Activated CD4-positive, alpha-beta T cell treated with anti-CD3 and anti-CD28 coated beads for 24 hours (primary cell): ENCODE data around the gene KCNMA1.
"Not testable (repeated sequence)": the region's sequence is repeated elsewhere in the genome, so short reads cannot be mapped to it uniquely, and the experiment has no call there.

Experiments used
- DNase-seq, 2 donors: peaks; one replicate each; pipeline ENCODE4 v3.0.0-alpha.2; 2020; ENCODE audit warnings: low read depth in 2 of 2

Gene KCNMA1

DNA sequence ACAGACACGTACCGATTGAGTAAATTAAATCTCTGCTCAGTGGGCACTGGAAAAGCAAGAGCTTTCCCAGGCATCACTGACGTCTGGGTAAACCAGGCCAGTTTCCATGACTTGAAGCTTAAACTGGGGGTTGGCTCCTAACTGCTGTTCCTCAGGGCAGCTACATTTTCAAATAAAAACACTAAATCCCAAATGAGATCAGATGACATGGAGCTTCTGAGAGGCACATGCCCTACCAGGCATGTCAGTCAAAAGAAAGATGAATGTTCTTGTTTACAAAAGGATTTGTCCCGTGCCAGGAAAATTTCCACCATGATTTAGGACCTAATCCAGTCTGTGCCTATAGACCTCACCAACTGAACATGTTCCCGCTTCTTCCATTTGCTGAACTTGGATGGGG is 220.2 kb downstream of the KCNMA1 start:
- DNase-seq: no peak

DNA sequence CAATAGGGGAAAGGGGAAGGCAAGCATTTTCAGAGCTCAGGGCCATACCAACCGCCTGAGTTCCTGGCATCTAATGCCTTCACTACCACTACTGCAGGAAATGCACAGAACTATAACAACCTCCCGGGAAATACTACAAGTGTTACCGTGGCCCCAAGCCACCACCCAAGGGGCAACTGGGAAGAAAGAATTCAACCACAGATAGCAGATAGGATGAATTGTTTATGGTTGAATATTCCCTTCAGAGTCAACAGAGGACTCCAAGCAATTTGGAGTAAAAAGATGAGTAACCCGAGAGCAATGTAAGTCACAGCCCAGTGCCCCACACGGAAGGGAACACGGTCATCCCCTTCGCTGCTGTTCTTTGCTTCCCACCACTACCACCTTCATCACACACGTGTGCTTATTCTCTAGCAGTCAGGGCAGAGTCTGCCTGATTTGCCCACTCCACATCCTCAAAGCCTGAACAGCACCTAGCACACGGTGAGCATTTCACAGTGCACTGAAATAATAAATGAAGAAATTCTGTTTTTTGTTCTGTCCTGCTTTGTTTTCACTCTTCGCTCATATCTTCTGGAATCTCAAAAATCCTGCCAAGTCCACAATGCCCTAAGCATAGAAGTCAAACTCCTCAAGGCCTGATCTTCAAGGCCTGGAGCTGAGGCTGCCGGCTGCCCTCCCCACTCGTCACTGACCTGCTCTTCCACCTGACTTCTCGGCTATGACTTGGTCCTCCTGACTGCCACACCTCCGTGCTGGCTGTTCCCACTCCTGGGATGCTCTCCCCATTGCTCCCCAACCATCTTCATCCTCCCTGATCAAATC is 221.1 kb downstream of the KCNMA1 start:
- no peak for DNase-seq

DNA sequence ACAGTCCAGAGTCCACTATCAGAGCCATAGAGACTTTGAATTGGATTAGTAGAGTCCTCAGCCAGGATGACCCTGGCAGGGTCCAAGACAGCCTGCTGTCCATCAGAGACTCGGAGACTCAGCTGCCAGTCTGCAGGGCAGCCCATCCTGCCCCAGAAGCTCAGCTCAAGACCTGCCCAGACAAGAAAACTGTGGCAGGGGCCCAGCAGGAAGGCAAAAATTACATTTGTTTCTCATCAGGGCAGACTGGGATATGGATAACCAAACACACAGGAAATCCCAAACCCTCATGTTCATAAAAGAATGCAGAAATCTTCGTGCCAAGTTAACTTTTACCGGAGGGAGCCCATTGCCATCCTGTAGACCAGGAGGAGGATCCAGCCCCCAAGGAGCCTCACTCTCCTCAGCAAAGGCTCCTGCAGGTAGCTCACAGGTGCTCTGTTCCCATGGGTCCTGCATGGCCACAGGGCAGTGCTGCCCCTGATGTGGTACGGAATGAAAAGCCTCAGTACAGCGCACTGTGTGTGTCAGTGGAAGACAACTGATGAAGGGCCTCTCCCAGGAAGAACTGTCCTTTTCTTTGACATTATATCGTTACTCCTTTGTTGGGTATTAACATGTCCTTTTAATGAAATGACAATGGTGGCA is 222.2 kb downstream of the KCNMA1 start:
- DNase-seq: no peak

DNA sequence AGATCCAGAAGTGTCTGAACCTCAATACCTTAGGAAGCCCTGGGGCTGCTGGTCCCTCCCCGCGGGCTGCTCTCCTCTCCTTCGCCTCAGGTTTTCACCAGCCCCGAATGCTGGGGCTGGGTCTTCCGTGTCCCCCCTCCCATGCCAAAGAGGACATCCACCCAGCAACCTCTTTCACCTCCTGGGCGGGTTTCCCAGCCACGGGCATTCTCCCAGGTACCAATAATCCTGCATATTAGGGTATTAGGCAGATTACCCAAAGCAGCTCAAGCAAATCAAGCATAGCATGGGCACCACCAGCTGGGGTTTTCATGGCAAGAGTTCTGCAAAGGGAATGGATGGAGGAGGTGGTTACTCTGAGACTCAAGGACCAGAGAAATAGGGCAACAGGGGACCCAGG is 224.4 kb downstream of the KCNMA1 start:
- no peak for DNase-seq

DNA sequence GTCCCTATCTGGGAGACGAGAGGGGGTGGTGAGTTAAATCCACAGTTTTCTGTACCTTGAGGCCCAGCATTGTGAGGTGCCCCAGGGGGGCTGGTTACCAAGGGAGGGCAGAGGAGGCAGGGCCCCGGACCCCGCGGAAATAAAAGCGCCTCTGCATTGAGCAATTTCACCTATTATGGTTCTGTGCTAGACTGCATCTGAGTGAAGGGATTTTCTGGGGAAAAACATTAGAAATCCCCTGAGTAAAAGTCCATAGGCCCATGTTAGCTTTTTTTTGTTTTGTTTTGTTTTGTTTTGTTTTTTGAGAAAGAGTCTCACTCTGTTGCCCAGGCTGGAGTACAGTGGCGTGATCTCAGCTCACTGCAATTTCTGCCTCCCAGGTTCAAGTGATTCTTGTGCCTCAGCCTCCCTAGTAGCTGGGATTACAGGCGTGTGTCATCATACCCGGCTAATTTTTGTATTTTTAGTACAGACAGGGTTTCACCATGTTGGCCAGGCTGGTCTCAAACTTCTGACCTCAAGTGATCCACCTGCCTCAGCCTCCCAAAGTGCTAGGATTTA is 225.0 kb downstream of the KCNMA1 start:
- DNase-seq: not testable (repeated sequence)

DNA sequence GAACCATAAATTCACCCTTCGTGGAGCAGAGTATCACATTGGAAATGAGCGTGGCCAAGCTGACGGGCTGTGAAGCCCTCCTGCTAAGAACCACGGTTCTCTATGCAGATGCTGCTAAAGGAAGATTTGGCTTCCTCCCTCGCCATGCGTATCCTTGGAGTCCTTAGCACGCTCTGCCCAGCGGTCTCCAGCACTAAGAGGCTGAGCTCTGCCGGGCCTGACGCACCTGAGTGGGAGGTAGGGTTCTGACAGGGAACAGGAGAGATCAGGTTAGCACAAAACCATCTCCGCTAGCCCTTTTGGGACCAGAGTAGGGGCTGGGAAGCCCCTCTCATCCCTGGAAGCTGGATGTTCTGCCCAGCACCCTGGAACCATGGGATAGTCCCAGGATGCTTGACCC is 225.8 kb downstream of the KCNMA1 start:
- no peak for DNase-seq

DNA sequence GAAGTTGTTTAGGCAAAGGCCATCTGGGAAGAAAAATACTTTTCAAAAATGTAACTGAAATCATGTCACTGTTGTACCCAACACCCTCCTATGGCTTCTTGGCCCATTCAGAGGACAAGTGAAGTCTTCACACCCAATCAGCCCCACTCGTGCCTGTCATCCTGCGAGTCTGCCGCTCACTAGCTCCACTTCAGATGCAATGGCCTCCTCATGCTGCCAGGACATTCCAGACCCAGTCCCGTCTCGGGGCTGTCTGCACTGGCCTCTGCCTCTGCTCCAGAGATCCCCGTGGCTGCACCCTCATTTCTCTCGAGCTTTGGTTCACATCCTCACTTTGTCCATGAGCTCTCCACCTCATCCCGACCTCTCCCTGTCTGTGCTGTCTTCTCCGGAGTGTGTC is 227.1 kb downstream of the KCNMA1 start:
- no peak for DNase-seq

DNA sequence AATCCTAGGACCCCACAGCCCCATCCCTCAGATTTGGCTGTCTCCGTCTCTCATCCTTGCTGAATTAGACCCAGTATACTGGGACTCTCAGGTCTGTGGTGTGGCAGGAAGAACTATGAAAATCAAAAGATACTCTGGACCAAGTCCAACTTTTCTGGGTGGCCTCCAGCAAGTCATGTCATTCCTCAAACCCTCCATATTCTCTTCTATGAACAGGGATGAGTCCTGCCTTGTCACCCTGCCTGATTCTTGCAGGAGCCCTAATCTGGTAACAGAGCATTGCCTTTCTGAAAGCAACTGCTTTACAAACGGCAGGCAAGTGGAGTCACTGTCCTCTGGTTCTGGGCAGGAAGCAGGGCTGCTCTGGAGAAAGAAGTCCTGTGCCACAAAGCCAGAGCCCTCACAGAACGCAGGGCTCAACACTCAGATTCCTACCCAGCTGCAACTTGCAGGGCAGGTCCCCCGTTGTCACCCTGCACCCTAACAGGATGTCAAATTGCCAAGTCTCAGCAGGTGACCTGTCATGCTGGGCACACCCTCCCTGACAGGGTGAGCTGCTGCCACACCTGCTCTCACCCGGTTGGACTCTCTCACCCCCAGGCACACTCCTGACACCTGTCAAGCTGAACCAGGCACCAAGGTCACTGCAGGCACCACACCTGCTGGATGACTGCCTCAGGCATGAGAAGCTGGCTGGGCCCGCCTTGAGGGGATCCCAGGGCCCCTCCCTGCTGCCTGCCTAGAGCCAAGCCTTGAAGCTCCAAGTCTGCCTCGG is 227.7 kb downstream of the KCNMA1 start:
- no peak for DNase-seq

DNA sequence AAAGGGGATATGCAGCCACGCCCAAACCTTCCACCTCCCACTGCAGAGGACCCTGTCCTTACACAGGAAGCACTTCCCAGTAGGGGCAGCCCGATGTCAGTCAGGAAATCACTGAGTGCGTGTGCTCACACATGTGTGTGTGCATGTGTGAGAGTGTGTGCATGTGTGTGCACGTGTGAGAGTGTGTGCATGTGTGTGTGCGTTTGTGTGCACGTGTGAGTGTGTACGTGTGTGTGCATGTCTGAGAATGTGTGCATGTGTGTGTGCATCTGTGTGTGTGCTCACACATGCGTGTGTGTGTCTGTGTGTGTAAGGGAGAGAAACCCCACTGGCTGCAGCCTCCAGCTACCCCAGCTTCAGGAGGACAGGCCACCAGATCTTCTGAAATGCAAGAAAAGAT is 229.3 kb downstream of the KCNMA1 start:
- no peak for DNase-seq

DNA sequence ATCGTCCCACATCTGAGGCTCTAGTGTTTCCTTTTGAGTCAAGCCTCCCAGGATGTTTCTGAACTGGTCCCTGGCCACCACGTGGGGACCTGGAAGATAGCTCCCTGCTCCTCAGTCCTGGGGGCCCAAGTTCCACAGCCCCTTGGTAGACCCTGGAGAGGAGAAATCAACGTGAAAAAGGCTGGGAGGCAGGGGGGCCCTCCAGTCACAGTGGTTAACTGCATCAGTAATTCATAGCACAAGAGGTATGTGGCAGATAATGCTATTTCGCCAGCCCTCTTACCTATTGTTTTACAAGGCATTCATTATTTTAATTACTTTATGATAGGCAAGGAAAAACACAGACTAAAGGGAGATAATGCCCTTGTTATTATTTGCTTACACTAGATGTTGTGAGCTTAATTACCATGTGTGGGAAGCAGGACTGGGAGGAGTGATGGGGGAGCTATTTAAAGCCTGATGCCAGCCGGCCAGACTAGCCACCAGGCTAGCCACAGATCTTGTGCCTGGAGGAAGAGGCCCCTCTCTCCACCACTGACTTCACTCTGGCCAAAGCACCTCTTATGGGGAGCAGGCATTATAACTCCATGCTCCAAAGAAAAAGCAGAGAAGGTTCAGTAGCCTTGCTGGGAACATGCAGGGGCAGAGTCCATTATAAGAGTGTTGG is 230.7 kb downstream of the KCNMA1 start:
- DNase-seq: no peak

DNA sequence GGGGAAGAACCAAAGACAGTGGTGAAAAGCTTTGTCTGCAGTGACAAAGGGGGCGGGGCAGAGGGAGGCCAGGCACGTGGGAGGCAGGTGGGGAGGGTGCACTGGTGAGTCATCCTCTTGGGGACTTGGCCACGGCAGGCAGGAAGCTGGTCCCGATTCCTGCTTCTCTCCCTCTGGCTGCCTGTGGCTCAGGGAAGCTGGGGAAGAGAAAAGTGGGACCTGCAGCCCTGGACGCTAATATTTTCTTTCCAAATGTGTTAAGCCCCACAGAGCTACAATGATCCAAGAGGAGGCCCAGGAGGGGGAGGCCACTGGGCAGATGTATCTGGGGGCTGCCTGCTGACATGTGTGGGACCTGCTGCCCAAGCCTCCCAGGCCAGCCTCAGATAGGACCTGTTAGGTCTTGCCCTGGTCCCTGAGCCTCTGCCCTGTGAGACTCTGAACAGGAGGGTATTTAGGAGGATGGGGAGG is 231.8 kb downstream of the KCNMA1 start:
- no peak for DNase-seq

DNA sequence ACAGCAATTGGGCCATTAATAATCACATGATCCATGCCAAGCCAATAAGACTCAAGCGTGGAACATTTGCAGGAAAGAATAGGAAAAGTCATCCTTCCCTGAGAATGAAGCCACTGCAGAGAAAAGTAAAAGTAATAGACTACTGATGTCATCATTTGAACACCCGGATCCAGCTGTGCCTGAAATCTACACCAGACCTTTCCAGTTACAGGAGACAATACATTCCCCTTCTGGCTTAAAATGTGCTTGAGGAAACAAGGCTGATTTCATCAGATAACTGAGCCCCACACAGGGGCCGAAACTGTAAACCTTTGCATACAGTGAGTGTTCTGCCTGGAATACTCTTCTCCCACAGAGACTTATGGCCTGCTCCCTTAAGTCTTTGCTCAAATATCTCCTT is 232.8 kb downstream of the KCNMA1 start:
- DNase-seq: no peak

DNA sequence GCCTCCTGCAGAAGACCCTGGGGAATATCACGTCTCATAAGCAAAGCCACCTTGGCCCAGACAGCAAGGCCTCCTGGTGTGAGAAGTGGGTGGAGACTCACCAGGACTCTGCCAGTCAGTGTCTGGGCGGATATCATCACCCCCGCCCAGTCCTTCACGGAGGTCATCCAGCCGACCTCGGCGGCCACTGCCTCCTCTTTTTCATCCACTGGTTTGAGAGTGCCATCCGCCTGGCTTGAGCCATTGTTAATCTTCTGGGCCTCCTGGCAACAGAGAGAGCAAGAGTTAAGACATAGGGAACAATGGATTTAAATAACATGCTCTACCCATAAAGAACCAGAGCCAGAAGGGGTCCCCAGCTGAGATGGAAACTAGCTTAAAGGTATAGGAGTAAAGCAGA is 233.8 kb downstream of the KCNMA1 start:
- DNase-seq: no peak

DNA sequence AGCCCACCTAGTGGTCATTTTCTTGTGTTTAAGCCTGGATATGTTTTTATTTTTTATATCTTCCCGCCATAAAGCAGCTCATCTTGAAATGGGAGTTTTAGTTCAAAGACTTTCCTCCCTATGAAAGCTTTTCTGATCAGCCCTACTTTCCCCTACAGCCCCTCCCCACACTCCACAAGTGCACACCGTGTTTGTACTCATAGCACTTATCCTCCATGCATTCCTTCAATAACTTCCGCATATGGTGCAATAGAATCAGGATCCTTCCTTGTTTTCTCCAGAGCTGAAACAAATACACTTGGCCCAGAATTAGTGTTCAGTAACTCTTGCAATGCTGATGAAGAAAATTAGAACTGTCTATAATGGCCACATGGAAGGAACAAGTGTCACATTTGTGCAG is 235.9 kb downstream of the KCNMA1 start:
- no peak for DNase-seq

DNA sequence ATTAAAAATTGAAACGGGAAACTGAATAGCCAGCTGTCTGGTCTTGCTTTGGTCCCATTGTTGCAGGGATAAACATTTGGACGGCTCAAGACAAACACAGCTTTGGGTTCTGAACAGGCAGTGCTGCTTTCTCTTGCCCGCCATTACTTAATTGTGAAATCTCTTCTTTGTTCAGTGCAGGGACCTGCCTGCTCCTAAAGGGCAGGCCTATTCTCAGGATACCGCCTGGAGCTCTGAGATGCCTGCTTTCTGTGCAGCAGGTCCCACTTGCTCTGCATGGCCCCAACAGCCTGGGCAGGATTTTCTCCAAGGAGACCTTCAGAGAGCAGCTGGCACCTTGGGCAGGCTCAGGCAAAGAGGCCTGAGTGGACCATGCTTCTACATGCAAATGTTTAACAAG is 237.6 kb downstream of the KCNMA1 start:
- DNase-seq: no peak

DNA sequence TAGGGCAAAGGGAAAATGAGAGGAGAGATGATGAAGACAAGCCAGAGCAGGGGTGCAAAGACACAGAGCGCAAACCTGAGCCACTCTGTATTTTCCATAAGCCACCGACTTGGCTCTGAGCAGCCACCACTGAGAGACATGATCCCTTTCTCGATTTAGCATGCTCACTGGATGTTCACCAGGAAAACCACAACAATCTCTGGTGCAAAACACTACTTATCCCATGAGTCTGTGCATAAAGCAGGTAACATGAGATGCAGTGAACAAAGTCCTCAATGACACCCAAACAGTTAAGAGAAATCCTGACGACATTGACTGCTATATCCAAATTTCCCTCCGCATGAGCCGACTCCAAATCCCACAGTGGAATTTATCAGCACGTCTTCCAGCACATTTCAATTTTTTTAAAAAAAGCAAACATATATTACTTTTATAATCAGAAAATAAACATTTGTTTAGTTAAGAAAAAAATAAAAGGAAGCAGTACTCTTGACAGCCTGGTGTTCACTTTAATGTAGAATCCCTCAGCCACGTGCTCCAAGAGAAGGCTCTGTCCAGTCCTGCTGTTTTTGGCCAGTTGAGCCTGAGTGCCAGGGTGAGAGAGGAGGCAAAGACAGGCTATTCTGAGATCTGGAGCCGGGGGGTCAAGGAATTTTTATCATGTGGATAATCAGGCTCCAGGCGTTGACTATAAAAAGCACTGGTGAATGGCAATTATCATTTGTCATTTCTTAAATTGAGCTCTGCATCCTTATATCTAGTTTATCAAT is 238.4 kb downstream of the KCNMA1 start:
- no peak for DNase-seq

DNA sequence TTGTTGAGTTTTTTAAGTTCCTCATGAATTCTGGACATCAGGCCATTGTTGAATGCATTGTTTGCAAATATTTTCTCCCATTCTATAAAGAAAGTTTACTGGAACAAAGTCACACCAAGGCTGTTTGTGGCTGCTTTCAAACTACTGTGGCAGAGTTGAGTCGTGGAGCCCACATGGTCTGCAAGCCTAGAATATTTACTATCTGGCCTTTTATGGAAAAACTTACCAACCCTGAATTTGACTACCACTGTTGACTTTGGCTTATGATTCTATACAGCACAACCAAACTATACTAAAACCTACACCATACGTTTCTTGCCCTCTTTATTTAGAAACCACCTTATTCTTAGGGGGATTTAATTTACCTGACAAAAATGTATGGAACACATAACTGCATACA is 239.1 kb downstream of the KCNMA1 start:
- DNase-seq: no peak

DNA sequence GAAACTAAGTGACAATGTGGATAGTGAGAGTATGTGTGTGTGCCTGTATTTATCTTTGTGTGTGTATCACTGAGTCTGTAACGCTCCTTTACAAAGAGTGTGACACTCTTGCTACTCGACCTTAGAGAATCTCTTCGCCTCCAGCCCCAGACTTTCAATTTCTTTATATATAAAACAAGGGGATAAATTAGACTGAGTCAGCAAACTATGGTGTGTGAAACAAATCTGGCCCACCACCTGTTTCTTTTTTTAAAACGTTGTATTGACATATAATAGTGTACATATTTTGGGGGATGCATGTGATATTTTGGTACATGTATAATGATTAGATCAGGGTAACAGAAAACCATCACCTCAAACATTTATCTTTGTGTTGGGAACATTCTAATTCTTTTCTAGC is 240.5 kb downstream of the KCNMA1 start:
- DNase-seq: no peak

DNA sequence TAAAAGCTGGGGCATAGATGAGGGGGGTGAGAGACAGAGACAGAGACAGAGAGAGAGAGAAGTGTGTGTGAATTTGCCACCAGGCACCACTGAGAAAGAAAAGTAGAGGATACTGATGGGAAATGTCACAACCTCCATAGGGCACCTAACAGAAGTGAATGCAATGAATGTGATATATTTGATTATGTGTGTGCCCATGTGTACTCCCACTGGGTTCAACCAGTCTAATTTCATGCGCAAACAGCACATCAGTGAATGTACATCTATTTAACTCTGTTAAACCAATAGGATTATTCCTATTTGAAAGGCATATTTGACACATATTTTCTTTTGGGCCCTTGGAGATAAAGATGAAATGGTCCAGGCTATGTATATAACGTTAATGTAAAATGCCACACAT is 241.3 kb downstream of the KCNMA1 start:
- DNase-seq: no peak

DNA sequence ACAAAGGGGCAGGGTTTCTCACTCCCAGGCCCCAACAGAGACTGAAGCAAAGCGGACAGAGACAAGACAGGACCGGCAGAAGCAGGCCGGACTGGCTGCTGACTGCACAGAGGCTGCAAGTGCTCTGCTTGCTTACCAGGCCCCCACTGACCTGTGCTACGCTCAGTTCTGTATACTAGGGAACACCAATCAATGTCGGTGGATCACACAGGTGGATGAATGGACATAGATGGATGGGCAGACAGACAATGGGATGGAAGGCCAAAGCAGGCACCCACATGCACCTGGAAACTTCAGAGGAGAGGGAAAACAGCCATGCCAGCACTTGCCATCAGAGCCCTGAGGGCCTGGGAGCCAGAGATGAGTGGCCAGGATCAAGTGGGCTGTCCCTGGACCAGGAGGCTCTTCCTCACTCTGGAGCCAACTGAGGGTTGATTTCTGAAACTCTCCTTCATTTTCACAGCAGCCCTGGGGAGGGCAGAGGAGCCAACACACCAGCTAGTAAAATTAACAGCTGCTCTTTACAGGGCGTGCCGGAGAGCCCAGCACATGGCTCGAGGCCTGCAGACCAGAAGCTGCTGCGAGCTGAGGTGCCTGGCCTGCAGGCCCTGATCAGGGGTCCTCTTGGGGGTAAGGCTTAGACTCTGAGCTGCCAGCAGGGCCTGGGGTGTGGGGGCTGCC is 243.6 kb downstream of the KCNMA1 start:
- no peak for DNase-seq
